Omental fat pad (tissue), 4 donors: ENCODE measurements around the gene CASP6. TPM values are rescaled to one million over a fixed set of nuclear protein-coding genes. Genes with fewer than 3 reads are reported as not detected.

Source experiments
- ATAC-seq: fragments of 150-250 bp; one replicate; pipeline ENCODE4 v1.9.1; 2016; ENCODE audit warnings: mild to moderate bottlenecking, moderate library complexity; ENCODE audit not compliant: low FRiP score
- DNase-seq: peaks from one replicate; pipeline ENCODE4 v3.0.0-alpha.2; 2019; ENCODE audit warnings: low spot score
- CTCF ChIP-seq, 3 donors: fragments of 450-650 bp; IDR thresholded peaks; one replicate each; pipeline ENCODE4 v1.5.1; 2016 to 2017; ENCODE audit warnings: antibody characterized with exemption in 3 of 3, mild to moderate bottlenecking in 3 of 3, moderate library complexity in 2 of 3
- total RNA-seq, 4 donors: library from RNA; depleted of rRNA; stranded (reverse); fragments of >200 nt; gene quantifications; one replicate each; pipeline ENCODE4 v1.1.0, GENCODE V29; 2016

The CASP6 gene
- total RNA-seq, 4 donors from 2014 or later, result 9.4 to 24.8 (median 15.7) TPM

GRCh38 chr4:109721033-109721432 lies 17.8 kb upstream of the CASP6 start:
- DNase-seq, result no peak
- no peak for TF ChIP-seq CTCF (IDR thresholded peaks at IDR 0.05)
- ATAC-seq, result no peak

- ATAC-seq (no peak), DNase-seq (no peak)
- no peak for TF ChIP-seq CTCF (IDR thresholded peaks at IDR 0.05)
Measured at GRCh38 chr4:109719604-109720003, 16.4 kb upstream of the CASP6 start.

- DNase-seq, result no peak
- no peak for ATAC-seq
- no peak for TF ChIP-seq CTCF (IDR thresholded peaks at IDR 0.05)
Measured at GRCh38 chr4:109718759-109719158, 15.5 kb upstream of the CASP6 start.

- ATAC-seq, result no peak
- no peak for DNase-seq
- no peak for TF ChIP-seq CTCF (IDR thresholded peaks at IDR 0.05)
Measured at GRCh38 chr4:109713500-109713899, 10.3 kb upstream of the CASP6 start.

GRCh38 chr4:109708990-109709389 lies 5.7 kb upstream of the CASP6 start:
- DNase-seq (no peak), ATAC-seq (no peak)
- TF ChIP-seq CTCF (IDR thresholded peaks at IDR 0.05), result no peak

GRCh38 chr4:109708435-109708834 lies 5.2 kb upstream of the CASP6 start:
- TF ChIP-seq CTCF (IDR thresholded peaks at IDR 0.05), result no peak
- no peak for ATAC-seq
- no peak for DNase-seq

- ATAC-seq, result no peak
Measured at GRCh38 chr4:109703664-109704361, 568 bp upstream of the CASP6 start.

More at GRCh38 chr4:109703664-109704361, 568 bp upstream of the CASP6 start:
- no peak for DNase-seq
- no peak for TF ChIP-seq CTCF (IDR thresholded peaks at IDR 0.05)
